ENCODE results near the gene PRDM2.

Gene PRDM2

DNA sequence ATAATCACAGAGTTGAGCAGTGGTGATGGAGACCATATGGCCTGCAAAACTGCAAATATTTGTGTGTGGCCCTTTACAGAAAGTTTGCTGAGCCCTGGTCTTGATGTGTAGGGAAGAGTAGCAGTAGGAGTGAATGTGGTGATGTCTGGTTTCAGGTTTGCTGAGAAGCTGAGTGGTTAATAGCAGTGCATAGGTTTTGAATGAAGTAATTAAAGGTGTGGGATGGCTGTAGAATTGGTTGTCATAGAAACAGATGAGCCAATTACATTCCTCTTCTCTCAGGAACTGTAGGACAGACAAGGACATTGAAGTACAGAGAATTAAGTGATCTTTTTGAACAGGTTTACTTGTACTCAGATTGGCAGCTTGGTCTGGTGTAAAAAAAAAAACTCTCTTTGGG, 37.4 kb downstream of the PRDM2 start:
- no peak for DNase-seq

GRCh38 chr1:13746342-13746741, 46.4 kb downstream of the PRDM2 start:
- DNase-seq, result no peak

DNA sequence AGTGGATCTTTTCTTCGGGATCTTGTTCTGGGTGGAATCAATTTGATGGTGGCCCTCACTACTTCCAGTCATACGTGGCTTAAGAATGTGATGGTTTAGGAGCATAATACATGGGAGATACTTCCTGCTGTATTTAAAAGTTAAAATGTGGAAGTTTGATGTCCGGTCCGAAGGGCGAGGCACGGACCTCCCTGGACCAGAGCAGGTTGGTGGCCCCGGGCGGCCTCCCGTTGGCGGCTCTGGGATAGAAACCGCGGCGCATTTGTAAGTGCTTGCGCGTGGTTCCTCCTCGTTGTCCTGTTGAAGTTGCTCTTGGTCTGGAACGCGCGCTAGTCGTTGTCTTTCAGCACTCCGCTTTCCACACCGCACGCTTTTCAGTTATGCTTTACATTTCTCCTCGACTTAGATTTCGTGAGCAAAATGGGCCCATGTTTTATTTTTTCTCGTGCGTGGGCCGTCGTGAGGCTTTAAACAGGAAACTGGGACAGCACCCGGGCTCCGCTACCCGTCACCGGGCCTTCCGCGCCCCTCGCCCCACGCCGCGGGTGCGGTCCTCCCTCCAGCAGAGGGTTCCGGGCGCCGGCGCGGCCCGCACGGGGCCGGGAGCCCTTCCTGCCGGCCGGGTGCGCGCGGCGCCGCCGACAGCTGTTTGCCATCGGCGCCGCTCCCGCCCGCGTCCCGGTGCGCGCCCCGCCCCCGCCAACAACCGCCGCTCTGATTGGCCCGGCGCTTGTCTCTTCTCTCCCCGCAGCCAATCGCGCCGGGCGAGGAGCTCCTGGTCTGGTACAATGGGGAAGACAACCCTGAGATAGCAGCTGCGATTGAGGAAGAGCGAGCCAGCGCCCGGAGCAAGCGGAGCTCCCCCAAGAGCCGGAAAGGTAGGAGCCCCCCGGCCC, 48.9 kb downstream of the PRDM2 start:
- DNase-seq, result peak; percentile 99

DNA sequence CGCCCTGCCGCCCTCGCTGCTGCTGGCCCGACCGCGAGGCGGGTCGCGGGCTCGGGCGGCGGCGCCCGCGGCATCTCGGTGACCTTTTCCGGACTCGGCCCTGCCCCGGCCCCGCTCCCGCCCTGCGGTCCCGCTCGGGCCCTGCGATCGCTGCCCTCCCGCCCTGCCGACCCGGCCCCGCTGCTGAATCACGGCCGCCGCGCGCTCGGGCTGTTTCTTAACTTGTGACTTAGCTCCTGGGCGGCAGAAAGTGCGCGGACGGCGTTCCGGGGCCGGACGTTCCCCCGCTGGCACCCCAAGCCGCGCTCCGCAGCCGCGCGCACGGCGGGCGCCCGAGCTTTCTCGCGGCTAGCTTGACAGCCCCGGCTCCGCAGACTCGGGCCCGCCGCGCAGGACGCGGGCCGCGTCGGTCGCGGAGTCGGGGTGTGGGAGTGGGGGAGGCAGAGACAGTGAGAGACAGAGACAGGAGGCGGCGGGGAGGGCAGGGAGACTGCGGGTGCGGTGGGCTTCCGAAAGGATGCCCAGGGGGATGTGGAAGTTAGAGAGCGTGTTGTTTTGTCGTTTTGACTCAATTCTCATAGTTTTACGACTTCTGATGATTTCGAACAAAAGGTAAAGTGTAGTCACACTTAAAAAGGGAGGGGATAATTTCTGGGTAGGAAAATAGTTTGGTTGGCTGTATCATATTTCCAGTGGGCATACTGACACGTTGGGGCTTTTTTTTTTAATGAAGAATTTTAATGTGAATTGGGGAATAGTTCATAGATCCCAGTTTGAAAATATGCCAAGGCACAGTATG, 49.8 kb downstream of the PRDM2 start:
- DNase-seq, result peak; percentile 77

GRCh38 chr1:13751458-13751871, 51.5 kb downstream of the PRDM2 start:
- DNase-seq, result peak; percentile 64

DNA sequence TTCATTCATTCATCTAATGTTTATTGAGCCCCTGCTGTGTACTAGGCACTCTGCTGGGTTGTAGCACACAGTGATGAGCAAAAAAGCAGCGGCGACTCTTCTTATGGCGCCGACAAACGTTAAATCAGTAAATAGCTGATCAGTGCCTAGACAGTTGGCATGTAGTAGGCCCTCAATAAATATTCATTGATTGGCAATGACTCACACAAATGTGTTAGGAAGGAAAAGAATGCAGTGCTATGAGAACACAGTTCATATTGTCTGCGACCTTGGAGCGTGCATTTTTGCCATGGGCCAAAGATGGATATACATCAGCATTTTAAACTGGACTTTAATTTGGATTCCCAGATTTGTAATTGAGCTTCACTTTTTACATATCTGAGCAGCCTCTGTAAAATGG, 52.0 kb downstream of the PRDM2 start:
- no peak for DNase-seq

DNA sequence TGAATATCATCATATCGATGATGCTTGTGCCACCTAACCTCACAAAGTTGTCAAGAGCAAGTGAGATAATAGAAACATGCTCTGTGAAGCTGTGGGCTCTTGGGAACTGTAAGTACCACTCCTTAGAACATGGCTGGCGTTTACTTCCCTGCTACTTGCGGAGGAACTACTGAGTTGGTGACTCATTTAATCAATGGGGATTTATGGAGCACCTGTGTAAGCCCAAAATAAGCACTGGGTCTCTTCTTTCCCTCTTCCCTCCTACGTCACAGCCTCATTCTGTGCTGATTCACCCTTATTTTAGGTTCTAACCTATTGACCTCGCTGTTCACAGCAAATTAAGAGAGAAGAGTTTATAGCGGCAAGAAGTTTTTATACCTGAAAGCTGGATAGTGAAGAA, 52.9 kb downstream of the PRDM2 start:
- no peak for DNase-seq

- DNase-seq, result no peak
These were observed 53.8 kb downstream of the PRDM2 start for GRCh38 chr1:13753636-13754402.

DNA sequence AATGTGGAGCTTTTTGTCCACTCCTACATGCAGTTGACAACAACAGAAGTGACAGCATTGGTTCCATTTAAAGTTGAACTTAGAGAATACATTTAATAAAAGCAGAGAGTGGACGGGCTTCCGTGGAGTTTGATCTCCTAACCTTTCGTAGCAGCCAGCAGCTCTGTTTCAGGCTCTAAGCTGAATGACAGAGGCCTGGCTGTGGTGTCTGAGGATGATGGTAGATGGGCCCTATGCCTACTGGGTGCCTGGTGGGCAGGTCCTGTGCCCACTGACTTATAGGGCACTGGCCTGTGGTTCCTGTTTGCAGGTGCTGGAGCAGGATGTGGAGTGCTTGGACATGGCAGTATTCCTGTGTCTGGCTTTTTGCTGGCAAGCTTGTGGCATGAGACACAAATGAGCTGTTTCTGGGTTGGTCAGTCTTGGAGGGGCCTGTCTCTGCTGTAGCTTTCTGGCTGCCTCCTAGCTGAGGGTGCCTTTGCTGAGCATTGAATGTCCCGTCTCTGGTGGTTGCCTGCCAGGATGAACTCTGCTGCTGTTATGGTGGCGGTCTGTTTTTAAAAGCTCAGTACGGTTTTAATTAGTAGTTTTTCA, 54.6 kb downstream of the PRDM2 start:
- no peak for DNase-seq

- DNase-seq, result no peak
These were observed 56.7 kb downstream of the PRDM2 start for GRCh38 chr1:13756557-13757315.

DNA sequence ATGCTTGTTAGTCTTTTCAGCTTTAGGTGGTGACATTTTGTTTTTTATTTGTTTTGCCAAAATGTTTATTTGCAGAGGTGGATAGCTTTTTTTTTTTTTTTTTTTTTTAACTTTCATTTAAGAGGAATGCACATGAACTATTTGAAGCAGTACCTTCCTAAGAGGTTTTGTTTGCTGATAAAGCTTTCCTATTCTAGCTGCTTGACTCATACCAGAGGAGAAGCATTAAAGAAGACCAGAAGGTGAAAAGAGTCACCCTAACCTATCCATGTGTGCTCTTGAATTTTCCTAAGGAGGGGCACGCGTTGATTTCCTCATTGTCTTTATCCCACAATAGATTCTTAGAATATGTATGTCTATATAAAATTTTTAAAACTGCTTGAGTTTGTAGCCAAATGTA, 57.7 kb downstream of the PRDM2 start:
- DNase-seq, result no peak

- DNase-seq, result no peak
These were observed 59.1 kb downstream of the PRDM2 start for GRCh38 chr1:13759072-13759471.

DNA sequence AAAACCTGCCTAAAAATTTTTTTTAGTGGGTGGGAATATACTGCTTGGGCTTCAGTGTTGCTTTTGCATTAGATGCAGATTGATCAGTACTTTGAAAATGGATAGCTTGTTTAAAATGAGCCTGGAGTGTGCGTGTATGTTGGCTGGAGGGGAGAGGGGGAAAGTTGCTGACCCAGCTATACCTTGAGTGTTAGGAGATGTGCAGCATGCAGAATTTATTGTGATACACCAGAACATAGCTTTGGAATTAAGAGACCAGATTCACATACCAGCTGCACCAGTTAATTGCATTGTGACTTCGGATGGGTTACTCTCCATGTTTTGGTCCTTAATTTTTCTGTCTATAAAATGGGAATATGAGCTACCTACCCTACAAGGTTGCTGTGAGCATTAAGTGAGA, 60.4 kb downstream of the PRDM2 start:
- no peak for DNase-seq

- no peak for DNase-seq
These were observed 60.9 kb downstream of the PRDM2 start for GRCh38 chr1:13760921-13761320.

DNA sequence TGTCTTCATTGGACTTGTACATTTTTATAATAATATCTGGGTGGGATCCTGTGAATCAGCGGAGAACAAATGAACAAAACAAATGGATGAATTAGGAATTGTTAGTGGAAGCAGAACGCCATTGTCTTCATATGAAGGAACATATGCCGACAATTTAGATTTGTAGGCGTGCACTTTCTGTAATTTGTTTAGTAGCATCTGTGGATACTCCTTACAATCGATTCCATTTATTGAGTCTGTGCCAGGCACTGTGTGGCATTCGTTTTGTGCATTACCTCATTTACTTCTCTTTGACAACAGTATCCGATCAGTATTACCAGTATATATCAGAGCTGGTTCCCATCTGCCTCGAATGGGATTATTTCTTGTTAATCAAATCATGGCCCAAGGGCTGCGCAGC, 61.9 kb downstream of the PRDM2 start:
- no peak for DNase-seq

GRCh38 chr1:13762642-13763041, 62.7 kb downstream of the PRDM2 start:
- peak; percentile 41 for DNase-seq

GRCh38 chr1:13763222-13763621, 63.2 kb downstream of the PRDM2 start:
- DNase-seq, result no peak

- DNase-seq, result no peak
These were observed 64.0 kb downstream of the PRDM2 start for GRCh38 chr1:13763991-13764390.

DNA sequence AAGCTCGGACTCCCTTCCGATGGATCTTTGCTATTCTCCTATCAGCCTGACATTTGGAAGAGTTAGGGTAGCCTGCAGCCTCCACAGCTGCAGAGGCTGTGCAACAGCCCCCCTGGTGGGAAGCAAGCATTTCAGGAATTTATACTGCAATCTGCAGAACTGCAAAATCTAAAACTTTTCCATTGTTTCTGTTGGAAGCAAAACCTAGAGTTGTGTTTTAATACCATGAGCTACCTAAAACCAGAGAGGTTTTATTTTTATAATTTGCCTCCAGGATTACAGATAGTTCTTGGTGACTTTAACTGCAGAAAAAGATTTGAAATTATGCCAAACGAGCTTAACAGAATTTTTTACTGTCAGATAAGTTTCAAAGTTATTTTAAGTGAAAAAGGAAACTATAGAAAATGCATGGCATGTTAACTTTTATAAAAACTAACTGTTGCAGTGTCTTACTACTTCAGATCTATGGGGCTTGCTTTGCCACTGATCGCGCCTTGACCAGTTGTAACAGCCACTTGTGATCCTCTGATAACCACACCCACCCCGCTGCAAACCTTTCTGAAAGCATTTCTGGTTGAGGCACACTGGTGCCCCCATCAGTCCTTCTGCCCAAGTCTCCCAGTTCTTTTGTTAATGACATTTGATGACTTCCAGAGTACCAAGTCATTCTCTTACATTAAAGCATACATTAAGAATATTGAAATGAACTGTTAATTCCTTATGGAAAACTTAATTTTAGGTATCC, 64.8 kb downstream of the PRDM2 start:
- peak; percentile 55 for DNase-seq

GRCh38 chr1:13766592-13767564, 66.9 kb downstream of the PRDM2 start:
- DNase-seq, result no peak

All from eye (tissue), 1 donor.